HG02981 (cell line): ENCODE measurements around the gene YBX1.

ENCODE experiments used
- ATAC-seq: cut with Tn5 transposase; IDR thresholded peaks from one replicate; pipeline ENCODE4 v1.9.1; 2021; ENCODE audit warnings: mild to moderate bottlenecking, moderate library complexity; ENCODE audit not compliant: unreplicated experiment

Gene YBX1

GRCh38 chr1:42681741-42682483 lies at the start of gene YBX1:
YBX1 (plus strand) TSS chr1:42682418; CDS start chr1:42682566, 148 bp downstream.
- peak; percentile 87 for ATAC-seq

GRCh38 chr1:42639116-42639515 lies 43.1 kb upstream of the YBX1 start:
- ATAC-seq: no peak

GRCh38 chr1:42646056-42646455 lies 36.2 kb upstream of the YBX1 start:
- ATAC-seq: no peak

- no peak for ATAC-seq
Observed at GRCh38 chr1:42657201-42657600, 25.0 kb upstream of the YBX1 start.

- peak; percentile 93 for ATAC-seq
Observed at GRCh38 chr1:42657981-42658876, 24.0 kb upstream of the YBX1 start, which contains the start of gene PPIH. PPIH (plus strand) TSS chr1:42658423; CDS start chr1:42658447, 24 bp downstream.

- ATAC-seq: peak; percentile 1
Observed at GRCh38 chr1:42658877-42659337, 23.3 kb upstream of the YBX1 start.

- ATAC-seq: no peak
Observed at GRCh38 chr1:42660907-42661500, 21.2 kb upstream of the YBX1 start.

- ATAC-seq: no peak
Observed at GRCh38 chr1:42669936-42670335, 12.3 kb upstream of the YBX1 start.

- no peak for ATAC-seq
Observed at GRCh38 chr1:42670425-42670824, 11.8 kb upstream of the YBX1 start.

GRCh38 chr1:42674214-42674613 lies 8.0 kb upstream of the YBX1 start:
- no peak for ATAC-seq

GRCh38 chr1:42674682-42675081 lies 7.5 kb upstream of the YBX1 start:
- ATAC-seq: no peak

GRCh38 chr1:42675467-42675866 lies 6.8 kb upstream of the YBX1 start:
- no peak for ATAC-seq

- ATAC-seq: no peak
Observed at GRCh38 chr1:42676534-42677087, 5.6 kb upstream of the YBX1 start.

- no peak for ATAC-seq
Observed at GRCh38 chr1:42679364-42679983, 2.7 kb upstream of the YBX1 start.

GRCh38 chr1:42680055-42680454 lies 2.2 kb upstream of the YBX1 start:
- ATAC-seq: no peak

- ATAC-seq: no peak
Observed at GRCh38 chr1:42680921-42681683, 1.1 kb upstream of the YBX1 start.

GRCh38 chr1:42682484-42682738 lies 193 bp downstream of the YBX1 start:
- ATAC-seq: peak; percentile 13

- ATAC-seq: peak; percentile 35
Observed at GRCh38 chr1:42682739-42683531, 717 bp downstream of the YBX1 start.

GRCh38 chr1:42684139-42684538 lies 1.9 kb downstream of the YBX1 start:
- no peak for ATAC-seq
